ENCODE measurements around the gene DIPK1C.
"Not testable (repeated sequence)": the region's sequence is repeated elsewhere in the genome, so short reads cannot be mapped to it uniquely, and the experiment has no call there.

The DIPK1C gene

GRCh38 chr18:74457043-74457724, at the start of gene DIPK1C:
DIPK1C (minus strand) TSS chr18:74457308; CDS start chr18:74457259, 49 bp downstream.
- no peak for DNase-seq

- DNase-seq, result no peak
These were observed 49.5 kb upstream of the DIPK1C start for GRCh38 chr18:74506448-74507084.

- DNase-seq, result no peak
These were observed 48.7 kb upstream of the DIPK1C start for GRCh38 chr18:74505776-74506175.

GRCh38 chr18:74503137-74503536, 46.0 kb upstream of the DIPK1C start:
- DNase-seq, result no peak

- DNase-seq, result no peak
These were observed 44.3 kb upstream of the DIPK1C start for GRCh38 chr18:74501386-74501785.

GRCh38 chr18:74500774-74501173, 43.7 kb upstream of the DIPK1C start:
- DNase-seq, result not testable (repeated sequence)

GRCh38 chr18:74500372-74500771, 43.3 kb upstream of the DIPK1C start:
- DNase-seq, result no peak

GRCh38 chr18:74499633-74500032, 42.5 kb upstream of the DIPK1C start:
- DNase-seq, result no peak

GRCh38 chr18:74498712-74499627, 41.9 kb upstream of the DIPK1C start:
- DNase-seq, result no peak

GRCh38 chr18:74497778-74498177, 40.7 kb upstream of the DIPK1C start:
- no peak for DNase-seq

- DNase-seq, result no peak
These were observed 40.2 kb upstream of the DIPK1C start for GRCh38 chr18:74497324-74497676.

GRCh38 chr18:74496508-74497323, 39.6 kb upstream of the DIPK1C start:
- peak; percentile 47 for DNase-seq

GRCh38 chr18:74495581-74496507, 38.7 kb upstream of the DIPK1C start, which contains the start of gene CNDP2:
CNDP2 (plus strand) TSS chr18:74496363; CDS start chr18:74499974, 3,611 bp downstream.
- peak; percentile 99 for DNase-seq

- DNase-seq, result no peak
These were observed 37.4 kb upstream of the DIPK1C start for GRCh38 chr18:74494514-74494913.

- peak; percentile 22 for DNase-seq
These were observed 36.6 kb upstream of the DIPK1C start for GRCh38 chr18:74493689-74494088.

- DNase-seq, result no peak
These were observed 35.2 kb upstream of the DIPK1C start for GRCh38 chr18:74492259-74492658.

- DNase-seq, result no peak
These were observed 32.6 kb upstream of the DIPK1C start for GRCh38 chr18:74489676-74490075.

GRCh38 chr18:74488864-74489263, 31.8 kb upstream of the DIPK1C start:
- no peak for DNase-seq

- no peak for DNase-seq
These were observed 31.2 kb upstream of the DIPK1C start for GRCh38 chr18:74488354-74488753.

GRCh38 chr18:74486119-74486849, 29.2 kb upstream of the DIPK1C start:
- DNase-seq, result no peak

GRCh38 chr18:74482697-74483096, 25.6 kb upstream of the DIPK1C start:
- no peak for DNase-seq
